Subcutaneous abdominal adipose tissue (tissue), 5 donors: Measurements from ENCODE around the gene PRDX3.
A peak's percentile ranks its signal among the peaks of the same experiment; 100 is the strongest.

Source experiments
- H3K27ac ChIP-seq: one replicate; pipeline ENCODE4 v1.7.0; 2013; ENCODE audit warnings: low read depth, mild to moderate bottlenecking, inconsistent platforms, low read length, moderate library complexity
- H3K27me3 ChIP-seq, 5 donors: one replicate each; pipeline ENCODE4 v1.7.0; 2013; ENCODE audit warnings: low read length in 5 of 5, inconsistent platforms in 1 of 5; ENCODE audit not compliant: control insufficient read depth in 5 of 5, insufficient read depth in 4 of 5
- H3K36me3 ChIP-seq, 5 donors: one replicate each; pipeline ENCODE4 v1.7.0; 2013; ENCODE audit warnings: low read length in 5 of 5; ENCODE audit not compliant: control insufficient read depth in 5 of 5, insufficient read depth in 5 of 5
- H3K4me1 ChIP-seq, 5 donors: one replicate each; pipeline ENCODE4 v1.7.0; 2013; ENCODE audit warnings: low read length in 5 of 5, mild to moderate bottlenecking in 3 of 5, moderate library complexity in 1 of 5; ENCODE audit not compliant: control insufficient read depth in 5 of 5, insufficient read depth in 5 of 5
- H3K4me3 ChIP-seq, 5 donors: one replicate each; pipeline ENCODE4 v1.7.0; 2013; ENCODE audit warnings: low read length in 5 of 5, low read depth in 1 of 5
- H3K9ac ChIP-seq, 5 donors: one replicate each; pipeline ENCODE4 v1.7.0; 2013; ENCODE audit warnings: low read length in 5 of 5, mild to moderate bottlenecking in 4 of 5, moderate library complexity in 3 of 5
- H3K9me3 ChIP-seq, 5 donors: one replicate each; pipeline ENCODE4 v1.7.0; 2013; ENCODE audit warnings: low read length in 5 of 5; ENCODE audit not compliant: control insufficient read depth in 5 of 5
- donor health status: healthy.
- donor health status: healthy.
- donor health status: healthy.
- donor health status: healthy.
- donor health status: healthy.

Gene PRDX3

GRCh38 chr10:119216127-119216526, 37.5 kb upstream of the PRDX3 start:
- Histone ChIP-seq H3K4me1 (peaks cover 3 to 57% (median 37%) of the 10 kb centered on the region in 5 donors), H3K36me3 (peaks cover 0 to 3% (median 0%) of the 10 kb centered on the region in 5 donors), H3K4me3 (no peak overlapping the region), H3K27ac (no peak overlapping the region), H3K9me3 (no peaks in the 10 kb centered on the region), H3K27me3 (no peaks in the 10 kb centered on the region), H3K9ac (no peak overlapping the region)

GRCh38 chr10:119215371-119215770, 36.8 kb upstream of the PRDX3 start:
- peaks cover 0 to 3% (median 0%) of the 10 kb centered on the region in 5 donors for H3K36me3 ChIP-seq
- H3K9ac ChIP-seq: no peak overlapping the region
- no peak overlapping the region for H3K27ac ChIP-seq
- H3K27me3 ChIP-seq: no peaks in the 10 kb centered on the region
- peaks cover 3 to 55% (median 35%) of the 10 kb centered on the region in 5 donors for H3K4me1 ChIP-seq
- no peak overlapping the region for H3K4me3 ChIP-seq
- H3K9me3 ChIP-seq: no peaks in the 10 kb centered on the region

- Histone ChIP-seq H3K36me3 (peaks cover 0 to 3% (median 0%) of the 10 kb centered on the region in 5 donors), H3K27ac (peak overlapping the region; percentile 13), H3K4me3 (peak overlapping the region in 1 of 5 donors; percentile 34), H3K4me1 (peaks cover 2 to 52% (median 44%) of the 10 kb centered on the region in 5 donors), H3K27me3 (peaks cover 0 to 3% (median 0%) of the 10 kb centered on the region in 5 donors), H3K9me3 (no peaks in the 10 kb centered on the region), H3K9ac (peak overlapping the region in 2 of 5 donors; percentile 8 to 30)
These were observed 33.2 kb upstream of the PRDX3 start for GRCh38 chr10:119211625-119212441.

GRCh38 chr10:119211176-119211575, 32.6 kb upstream of the PRDX3 start:
- Histone ChIP-seq H3K9ac (peak overlapping the region in 1 of 5 donors; percentile 30), H3K4me3 (no peak overlapping the region), H3K36me3 (peaks cover 0 to 3% (median 0%) of the 10 kb centered on the region in 5 donors), H3K27me3 (peaks cover 0 to 3% (median 0%) of the 10 kb centered on the region in 5 donors), H3K4me1 (peaks cover 2 to 57% (median 48%) of the 10 kb centered on the region in 5 donors), H3K27ac (peak overlapping the region; percentile 13), H3K9me3 (no peaks in the 10 kb centered on the region)

- H3K27ac ChIP-seq: peak overlapping the region; percentile 13
- no peaks in the 10 kb centered on the region for H3K9me3 ChIP-seq
- H3K4me3 ChIP-seq: no peak overlapping the region
- peaks cover 0 to 3% (median 0%) of the 10 kb centered on the region in 5 donors for H3K36me3 ChIP-seq
- no peak overlapping the region for H3K9ac ChIP-seq
- H3K4me1 ChIP-seq: peaks cover 4 to 62% (median 53%) of the 10 kb centered on the region in 5 donors
- H3K27me3 ChIP-seq: peaks cover 0 to 3% (median 0%) of the 10 kb centered on the region in 5 donors
These were observed 32.0 kb upstream of the PRDX3 start for GRCh38 chr10:119210633-119211032.

GRCh38 chr10:119209736-119210355, 31.2 kb upstream of the PRDX3 start:
- H3K4me1 ChIP-seq: peaks cover 4 to 58% (median 53%) of the 10 kb centered on the region in 5 donors
- H3K9ac ChIP-seq: peak overlapping the region in 3 of 5 donors; percentile 13 to 77 (median 42)
- H3K4me3 ChIP-seq: peak overlapping the region in 4 of 5 donors; percentile 86 to 96 (median 90)

GRCh38 chr10:119209035-119209735, 30.6 kb upstream of the PRDX3 start:
- peak overlapping the region in 4 of 5 donors; percentile 68 to 77 (median 74) for H3K9ac ChIP-seq
- H3K36me3 ChIP-seq: peaks cover 0 to 3% (median 0%) of the 10 kb centered on the region in 5 donors
- no peaks in the 10 kb centered on the region for H3K9me3 ChIP-seq
- peak overlapping the region; percentile 81 to 96 (median 89) for H3K4me3 ChIP-seq
- peaks cover 4 to 57% (median 53%) of the 10 kb centered on the region in 5 donors for H3K4me1 ChIP-seq
- peaks cover 0 to 3% (median 0%) of the 10 kb centered on the region in 5 donors for H3K27me3 ChIP-seq
- peak overlapping the region; percentile 84 for H3K27ac ChIP-seq

More at GRCh38 chr10:119209736-119210355, 31.2 kb upstream of the PRDX3 start:
- H3K36me3 ChIP-seq: peaks cover 0 to 3% (median 0%) of the 10 kb centered on the region in 5 donors
- H3K9me3 ChIP-seq: no peaks in the 10 kb centered on the region
- H3K27ac ChIP-seq: peak overlapping the region; percentile 84
- H3K27me3 ChIP-seq: peaks cover 0 to 3% (median 0%) of the 10 kb centered on the region in 5 donors

- H3K9me3 ChIP-seq: no peaks in the 10 kb centered on the region
- H3K27ac ChIP-seq: peak overlapping the region; percentile 84
- peak overlapping the region in 3 of 5 donors; percentile 70 to 77 (median 77) for H3K9ac ChIP-seq
- peaks cover 0 to 3% (median 0%) of the 10 kb centered on the region in 5 donors for H3K36me3 ChIP-seq
- H3K4me1 ChIP-seq: peaks cover 4 to 56% (median 50%) of the 10 kb centered on the region in 5 donors
- peaks cover 0 to 3% (median 0%) of the 10 kb centered on the region in 5 donors for H3K27me3 ChIP-seq
- H3K4me3 ChIP-seq: peak overlapping the region; percentile 81 to 96 (median 89)
These were observed 29.9 kb upstream of the PRDX3 start for GRCh38 chr10:119208553-119208940.

- H3K9ac ChIP-seq: peak overlapping the region in 4 of 5 donors; percentile 68 to 77 (median 74)
- peaks cover 0 to 2% (median 0%) of the 10 kb centered on the region in 5 donors for H3K36me3 ChIP-seq
- peaks cover 0 to 3% (median 0%) of the 10 kb centered on the region in 5 donors for H3K27me3 ChIP-seq
These were observed 29.3 kb upstream of the PRDX3 start for GRCh38 chr10:119207713-119208552.

More at GRCh38 chr10:119207713-119208552, 29.3 kb upstream of the PRDX3 start:
- Histone ChIP-seq H3K4me1 (peaks cover 4 to 58% (median 48%) of the 10 kb centered on the region in 5 donors), H3K9me3 (no peaks in the 10 kb centered on the region), H3K4me3 (peak overlapping the region; percentile 81 to 96 (median 89)), H3K27ac (peak overlapping the region; percentile 84)
